HFFc6 (cell line): ENCODE data around the gene NUDT12. TPM values are rescaled to one million over a fixed set of nuclear protein-coding genes. Genes with fewer than 3 reads are reported as not detected.

Source experiments
- DNase-seq: peaks from one replicate; pipeline ENCODE4 v3.0.0-alpha.2; 2018
- H3K27ac Mint-ChIP-seq: 2 replicates; pipeline ENCODE4 v1.8.0; 2020; ENCODE audit warnings: mild to moderate bottlenecking, mixed read lengths
- H3K27me3 Mint-ChIP-seq: 2 replicates; pipeline ENCODE4 v1.8.0; 2021; ENCODE audit warnings: mild to moderate bottlenecking, moderate library complexity, mixed read lengths; ENCODE audit not compliant: insufficient read depth
- H3K36me3 Mint-ChIP-seq: 2 replicates; pipeline ENCODE4 v1.8.0; 2021; ENCODE audit warnings: low read depth, mixed read lengths
- H3K4me1 Mint-ChIP-seq: 2 replicates; pipeline ENCODE4 v1.8.0; 2020; ENCODE audit warnings: low read depth, mixed read lengths
- H3K4me3 Mint-ChIP-seq: 2 replicates; pipeline ENCODE4 v1.8.0; 2020; ENCODE audit warnings: mild to moderate bottlenecking, moderate library complexity, mixed read lengths
- H3K9me3 Mint-ChIP-seq: 2 replicates; pipeline ENCODE4 v1.8.0; 2020; ENCODE audit warnings: mild to moderate bottlenecking, mixed read lengths
- CTCF ChIP-seq: fragments of 200-600 bp; sonication (generic); IDR thresholded peaks from 2 replicates; pipeline ENCODE4 v1.5.0; 2021; ENCODE audit warnings: antibody characterized with exemption, mild to moderate bottlenecking
- total RNA-seq, 6 experiments: library from RNA; stranded (reverse); fragmentation: NEBNext Ultra II Directional; extraction: Animal tissue kit (Norgen Biotek cat#: 25700); gene quantifications; 2 replicates in 1 of 6; 3 replicates in 5 of 6; pipeline ENCODE4 v1.2.3, GENCODE V29; 2021

Gene NUDT12
- total RNA-seq, 6 experiments from 2014 or later, result 6.1 to 9.9 (median 9.0) TPM

GRCh38 chr5:103505581-103506305 is 56.8 kb downstream of the NUDT12 start:
- H3K27ac Mint-ChIP-seq, result peak overlapping the region; percentile 55
- DNase-seq, result peak; percentile 72

GRCh38 chr5:103503066-103503465 is 59.5 kb downstream of the NUDT12 start:
- Mint-ChIP-seq H3K36me3 (peaks cover 14% of the 10 kb centered on the region), H3K9me3 (peaks cover 14% of the 10 kb centered on the region), H3K27ac (no peak overlapping the region), H3K4me3 (no peak overlapping the region), H3K27me3 (0 out of 2 replicates have a peak, but pooled peaks cover 5% of the 10 kb centered on the region), H3K4me1 (peaks cover 52% of the 10 kb centered on the region)
- TF ChIP-seq CTCF, result no peak
- no peak for DNase-seq

More at GRCh38 chr5:103505581-103506305, 56.8 kb downstream of the NUDT12 start:
- Mint-ChIP-seq H3K4me3 (peak overlapping the region; percentile 18; the same call in 1 of the 2 replicates), H3K4me1 (peaks cover 45% of the 10 kb centered on the region), H3K27me3 (0 out of 2 replicates have a peak, but pooled peaks cover under 1% of the 10 kb centered on the region), H3K9me3 (peaks cover 14% of the 10 kb centered on the region), H3K36me3 (peaks cover 14% of the 10 kb centered on the region)
- no peak for TF ChIP-seq CTCF

GRCh38 chr5:103502662-103503061 is 59.9 kb downstream of the NUDT12 start:
- Mint-ChIP-seq H3K27ac (no peak overlapping the region), H3K4me1 (peaks cover 55% of the 10 kb centered on the region), H3K27me3 (0 out of 2 replicates have a peak, but pooled peaks cover 5% of the 10 kb centered on the region), H3K9me3 (peaks cover 14% of the 10 kb centered on the region), H3K4me3 (no peak overlapping the region), H3K36me3 (peaks cover 14% of the 10 kb centered on the region)
- DNase-seq, result no peak
- TF ChIP-seq CTCF, result no peak
